Measurements from ENCODE around the gene KDM2B.

DNA sequence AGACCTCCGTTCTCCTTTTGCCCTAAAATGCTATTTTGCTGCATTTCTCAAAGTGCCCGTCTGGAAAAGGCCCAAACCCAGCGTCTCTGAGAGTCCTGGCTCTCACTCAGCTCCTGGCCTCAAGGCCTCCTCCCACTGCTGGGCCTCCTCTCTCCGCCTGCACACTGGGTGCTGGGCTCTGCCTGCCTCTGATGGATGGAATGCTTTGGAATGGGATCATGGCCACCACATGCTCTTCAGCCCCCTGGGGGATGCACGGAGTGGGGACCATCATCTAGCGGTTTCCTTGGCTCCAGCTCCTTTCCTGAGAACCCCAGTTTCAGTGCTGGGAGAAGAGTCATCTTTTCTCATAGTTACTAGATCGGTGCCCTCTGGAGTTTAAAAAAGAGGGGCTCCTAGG, 65.2 kb downstream of the KDM2B start:
- TF ChIP-seq, protein P1, sequence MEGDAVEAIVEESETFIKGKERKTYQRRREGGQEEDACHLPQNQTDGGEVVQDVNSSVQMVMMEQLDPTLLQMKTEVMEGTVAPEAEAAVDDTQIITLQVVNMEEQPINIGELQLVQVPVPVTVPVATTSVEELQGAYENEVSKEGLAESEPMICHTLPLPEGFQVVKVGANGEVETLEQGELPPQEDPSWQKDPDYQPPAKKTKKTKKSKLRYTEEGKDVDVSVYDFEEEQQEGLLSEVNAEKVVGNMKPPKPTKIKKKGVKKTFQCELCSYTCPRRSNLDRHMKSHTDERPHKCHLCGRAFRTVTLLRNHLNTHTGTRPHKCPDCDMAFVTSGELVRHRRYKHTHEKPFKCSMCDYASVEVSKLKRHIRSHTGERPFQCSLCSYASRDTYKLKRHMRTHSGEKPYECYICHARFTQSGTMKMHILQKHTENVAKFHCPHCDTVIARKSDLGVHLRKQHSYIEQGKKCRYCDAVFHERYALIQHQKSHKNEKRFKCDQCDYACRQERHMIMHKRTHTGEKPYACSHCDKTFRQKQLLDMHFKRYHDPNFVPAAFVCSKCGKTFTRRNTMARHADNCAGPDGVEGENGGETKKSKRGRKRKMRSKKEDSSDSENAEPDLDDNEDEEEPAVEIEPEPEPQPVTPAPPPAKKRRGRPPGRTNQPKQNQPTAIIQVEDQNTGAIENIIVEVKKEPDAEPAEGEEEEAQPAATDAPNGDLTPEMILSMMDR (IDR thresholded peaks at IDR 0.05), result no peak
- TF ChIP-seq POLR2AphosphoS5 (IDR thresholded peaks at IDR 0.05), result no peak

Measured in breast epithelium (tissue), 3 donors.